Neutrophil (primary cell): Measurements from ENCODE around the gene CNTNAP5.

Source experiments
- H3K27ac ChIP-seq: fragments of 200-600 bp; sonication (generic); 2 replicates; pipeline ENCODE4 v1.5.1; 2016; ENCODE audit warnings: mild to moderate bottlenecking, moderate library complexity
- H3K27me3 ChIP-seq: fragments of 200-600 bp; sonication (generic); 2 replicates; pipeline ENCODE4 v1.6.0; 2016; ENCODE audit warnings: mild to moderate bottlenecking
- H3K36me3 ChIP-seq: fragments of 200-600 bp; sonication (generic); 2 replicates; pipeline ENCODE4 v1.5.1; 2017
- H3K4me1 ChIP-seq, 2 experiments: fragments of 200-600 bp in 1 of 2; sonication (generic) in 1 of 2; 1 replicate in 1 of 2; 2 replicates in 1 of 2; pipeline versions ENCODE4 v1.5.1 to v1.6.1; 2013 to 2016; ENCODE audit warnings: low read depth in 1 of 2, low read length in 1 of 2, mild to moderate bottlenecking in 1 of 2, moderate library complexity in 1 of 2; ENCODE audit not compliant: control insufficient read depth in 1 of 2, insufficient read depth in 1 of 2
- H3K4me3 ChIP-seq, 2 experiments: fragments of 200-600 bp in 1 of 2; sonication (generic) in 1 of 2; 1 replicate in 1 of 2; 2 replicates in 1 of 2; pipeline ENCODE4 v1.5.1; 2013 to 2016; ENCODE audit warnings: low read depth in 1 of 2, low read length in 1 of 2, mild to moderate bottlenecking in 1 of 2, moderate library complexity in 1 of 2
- H3K9me3 ChIP-seq: fragments of 200-600 bp; sonication (generic); 2 replicates; pipeline ENCODE4 v1.5.1; 2016
- TF ChIP-seq, protein P1 (sequence below): fragments of 200-600 bp; sonication (generic); IDR thresholded peaks from 2 replicates; pipeline ENCODE4 v1.5.1; 2016; ENCODE audit warnings: antibody characterized with exemption

The CNTNAP5 gene

DNA sequence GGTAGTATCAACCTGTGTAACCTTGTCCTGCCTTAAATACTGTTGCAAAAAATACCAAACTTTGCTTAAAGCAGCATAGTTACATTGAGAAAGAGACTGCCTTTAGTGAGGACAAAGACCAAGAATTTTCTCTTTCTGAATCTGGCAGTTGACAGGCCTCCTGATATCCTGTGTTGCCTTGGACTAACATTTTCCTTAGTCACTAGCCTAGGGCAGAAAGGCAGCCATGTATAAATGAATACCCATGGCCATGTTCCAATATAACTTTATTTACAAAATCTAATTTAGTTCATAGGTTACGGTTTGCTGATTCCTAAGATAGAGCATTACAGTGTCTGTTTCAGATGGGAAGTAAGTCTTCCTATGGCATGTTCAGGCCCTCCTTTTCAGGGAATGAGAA lies 895.4 kb downstream of the CNTNAP5 start:
- H3K4me3 ChIP-seq = no peak overlapping the region
- H3K4me1 ChIP-seq = no peaks in the 10 kb centered on the region
- TF ChIP-seq, protein P1, sequence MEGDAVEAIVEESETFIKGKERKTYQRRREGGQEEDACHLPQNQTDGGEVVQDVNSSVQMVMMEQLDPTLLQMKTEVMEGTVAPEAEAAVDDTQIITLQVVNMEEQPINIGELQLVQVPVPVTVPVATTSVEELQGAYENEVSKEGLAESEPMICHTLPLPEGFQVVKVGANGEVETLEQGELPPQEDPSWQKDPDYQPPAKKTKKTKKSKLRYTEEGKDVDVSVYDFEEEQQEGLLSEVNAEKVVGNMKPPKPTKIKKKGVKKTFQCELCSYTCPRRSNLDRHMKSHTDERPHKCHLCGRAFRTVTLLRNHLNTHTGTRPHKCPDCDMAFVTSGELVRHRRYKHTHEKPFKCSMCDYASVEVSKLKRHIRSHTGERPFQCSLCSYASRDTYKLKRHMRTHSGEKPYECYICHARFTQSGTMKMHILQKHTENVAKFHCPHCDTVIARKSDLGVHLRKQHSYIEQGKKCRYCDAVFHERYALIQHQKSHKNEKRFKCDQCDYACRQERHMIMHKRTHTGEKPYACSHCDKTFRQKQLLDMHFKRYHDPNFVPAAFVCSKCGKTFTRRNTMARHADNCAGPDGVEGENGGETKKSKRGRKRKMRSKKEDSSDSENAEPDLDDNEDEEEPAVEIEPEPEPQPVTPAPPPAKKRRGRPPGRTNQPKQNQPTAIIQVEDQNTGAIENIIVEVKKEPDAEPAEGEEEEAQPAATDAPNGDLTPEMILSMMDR = no peak
- no peak overlapping the region for H3K27ac ChIP-seq
- H3K9me3 ChIP-seq = no peaks in the 10 kb centered on the region
- H3K27me3 ChIP-seq = no peaks in the 10 kb centered on the region
- H3K36me3 ChIP-seq = no peaks in the 10 kb centered on the region

DNA sequence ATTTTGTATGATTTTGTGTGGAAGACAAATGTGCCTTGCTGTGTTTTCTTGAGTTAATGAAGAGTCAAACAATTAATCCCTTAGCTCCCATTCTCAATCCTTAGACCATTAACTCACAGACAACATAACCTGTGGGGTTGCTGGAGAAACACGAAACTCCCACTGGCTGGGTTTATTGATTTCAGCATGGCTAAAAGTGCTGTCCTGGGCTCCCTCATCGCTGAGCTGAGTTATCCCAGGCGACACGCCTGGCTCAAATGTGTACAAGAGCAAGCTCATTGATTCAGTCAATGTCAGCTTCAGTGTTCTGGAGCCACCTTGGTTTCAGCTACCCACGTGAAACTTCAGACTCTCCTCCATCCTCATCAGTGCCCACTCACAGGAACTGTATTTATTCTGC lies 896.1 kb downstream of the CNTNAP5 start:
- Histone ChIP-seq H3K27ac (no peak overlapping the region), H3K9me3 (no peaks in the 10 kb centered on the region), H3K4me1 (no peaks in the 10 kb centered on the region), H3K4me3 (no peak overlapping the region), H3K36me3 (no peaks in the 10 kb centered on the region), H3K27me3 (no peaks in the 10 kb centered on the region)
- TF ChIP-seq, protein P1 = no peak

DNA sequence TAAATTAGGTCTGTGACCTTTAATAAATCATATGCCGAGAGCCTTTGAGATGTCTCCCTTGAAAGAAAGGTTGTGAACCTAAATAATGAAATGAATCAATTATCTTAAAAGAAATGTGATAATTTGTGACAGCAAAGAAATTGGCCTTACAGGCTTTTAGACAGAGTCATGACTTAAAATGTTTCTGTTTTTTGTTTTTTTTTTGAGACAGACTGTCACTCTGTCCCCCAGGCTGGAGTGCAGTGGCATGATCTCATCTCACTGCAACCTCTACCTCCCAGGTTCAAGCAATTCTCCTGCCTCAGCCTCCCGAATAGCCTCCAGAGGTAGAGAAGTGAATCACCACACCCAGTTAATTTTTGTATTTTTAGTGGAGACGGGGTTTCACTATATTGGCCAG lies 898.0 kb downstream of the CNTNAP5 start:
- Histone ChIP-seq H3K27ac (no peak overlapping the region), H3K4me3 (no peak overlapping the region), H3K9me3 (no peaks in the 10 kb centered on the region), H3K27me3 (no peaks in the 10 kb centered on the region), H3K36me3 (no peaks in the 10 kb centered on the region), H3K4me1 (no peaks in the 10 kb centered on the region)
- TF ChIP-seq, protein P1 = no peak

- Histone ChIP-seq H3K36me3 (no peaks in the 10 kb centered on the region), H3K9me3 (no peaks in the 10 kb centered on the region), H3K27ac (no peak overlapping the region), H3K27me3 (no peaks in the 10 kb centered on the region), H3K4me1 (no peaks in the 10 kb centered on the region), H3K4me3 (no peak overlapping the region)
- TF ChIP-seq, protein P1 = no peak
Measured at GRCh38 chr2:124933883-124934282, 908.8 kb downstream of the CNTNAP5 start.

DNA sequence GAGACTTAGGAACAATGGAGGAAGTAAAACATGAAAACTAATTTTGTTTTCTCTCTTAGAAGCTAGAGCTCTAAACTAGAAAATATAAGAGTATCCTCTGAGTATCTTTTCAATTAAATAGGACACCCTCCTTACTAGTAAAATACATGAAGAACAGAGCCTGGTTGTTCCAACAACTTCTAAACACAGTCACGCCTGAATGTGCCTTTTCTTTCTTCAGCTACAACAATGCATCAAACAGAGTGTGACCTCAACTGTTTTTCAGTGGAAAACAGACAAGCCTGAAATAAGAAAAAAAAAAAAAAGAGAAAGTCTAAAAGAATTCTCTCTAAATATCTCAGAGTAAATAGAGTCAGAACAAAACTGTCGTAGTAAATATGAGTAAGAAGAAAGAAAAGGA lies 928.8 kb downstream of the CNTNAP5 start:
- Histone ChIP-seq H3K4me1 (no peaks in the 10 kb centered on the region), H3K4me3 (no peak overlapping the region), H3K36me3 (no peaks in the 10 kb centered on the region), H3K9me3 (no peaks in the 10 kb centered on the region), H3K27ac (no peak overlapping the region), H3K27me3 (no peaks in the 10 kb centered on the region)
- TF ChIP-seq, protein P1 = no peak

- Histone ChIP-seq H3K9me3 (no peaks in the 10 kb centered on the region), H3K27ac (no peak overlapping the region), H3K36me3 (no peaks in the 10 kb centered on the region), H3K4me3 (no peak overlapping the region), H3K4me1 (no peaks in the 10 kb centered on the region), H3K27me3 (no peaks in the 10 kb centered on the region)
- TF ChIP-seq, protein P1 = no peak
Measured at GRCh38 chr2:124959581-124959980, 934.5 kb downstream of the CNTNAP5 start.
